Smooth muscle cell (in vitro differentiated cells): ENCODE data around the gene C22orf23. TPM values are rescaled to one million over a fixed set of nuclear protein-coding genes. Genes with fewer than 3 reads are reported as not detected.

Source experiments
- DNase-seq: peaks from one replicate; lab custom pipeline; 2025; ENCODE audit not compliant: unreplicated experiment; lab: John Stamatoyannopoulos, UW
- H2AFZ ChIP-seq: fragments of 200-600 bp; sonication (generic); 2 replicates; pipeline ENCODE4 v1.6.0; 2016; ENCODE audit warnings: antibody characterized with exemption, low read depth, mild to moderate bottlenecking
- H3F3A ChIP-seq: fragments of 200-600 bp; sonication (generic); 2 replicates; pipeline ENCODE4 v1.6.0; 2017; ENCODE audit warnings: antibody characterized with exemption, low read depth
- H3K27ac ChIP-seq: fragments of 200-600 bp; sonication (generic); 2 replicates; pipeline ENCODE4 v1.5.1; 2016; ENCODE audit warnings: low read depth, mild to moderate bottlenecking
- H3K27me3 ChIP-seq: fragments of 200-600 bp; sonication (generic); 2 replicates; pipeline ENCODE4 v1.6.1; 2016; ENCODE audit warnings: low read depth, mild to moderate bottlenecking
- H3K36me3 ChIP-seq: fragments of 200-600 bp; sonication (generic); 2 replicates; pipeline ENCODE4 v1.5.1; 2016; ENCODE audit warnings: low read depth
- H3K4me1 ChIP-seq: fragments of 200-600 bp; sonication (generic); 2 replicates; pipeline ENCODE4 v1.5.1; 2016; ENCODE audit warnings: low read depth
- H3K4me2 ChIP-seq: fragments of 200-600 bp; sonication (generic); 2 replicates; pipeline ENCODE4 v1.6.0; 2016; ENCODE audit warnings: mild to moderate bottlenecking
- H3K4me3 ChIP-seq: fragments of 200-600 bp; sonication (generic); 2 replicates; pipeline ENCODE4 v1.5.1; 2016; ENCODE audit warnings: mild to moderate bottlenecking
- H3K79me2 ChIP-seq: fragments of 200-600 bp; sonication (generic); 2 replicates; pipeline ENCODE4 v1.6.0; 2016; ENCODE audit warnings: low read depth, mild to moderate bottlenecking
- H3K9ac ChIP-seq: fragments of 200-600 bp; sonication (generic); 2 replicates; pipeline ENCODE4 v1.6.0; 2016; ENCODE audit warnings: low read depth
- H3K9me3 ChIP-seq: fragments of 200-600 bp; sonication (generic); replicated peaks from 2 replicates; pipeline ENCODE4 v1.5.1; 2016; ENCODE audit warnings: low read depth
- H4K20me1 ChIP-seq: fragments of 200-600 bp; sonication (generic); 2 replicates; pipeline ENCODE4 v1.6.0; 2016; ENCODE audit warnings: low read depth
- WGBS: methylation state at CpG from one replicate; pipeline ENCODE4 v1.1.7; 2016; ENCODE audit warnings: low lambda C conversion rate; 5-methylcytosine and 5-hydroxymethylcytosine counted together
- polyA plus RNA-seq: library from polyadenylated mRNA; unstranded; fragments of >200 nt; fragmentation: Nextera tagmentation; extraction: Ambion mirVana; gene quantifications from 2 replicates; pipeline ENCODE4 v1.2.1, GENCODE V29; 2016
- total RNA-seq: library from RNA; depleted of rRNA; stranded (reverse); fragments of >200 nt; gene quantifications from 2 replicates; pipeline ENCODE4 v1.2.3, GENCODE V29; 2014
- TF ChIP-seq, protein P1 (sequence below): fragments of 200-600 bp; sonication (generic); IDR thresholded peaks from 2 replicates; pipeline ENCODE4 v1.5.1; 2017; ENCODE audit warnings: borderline replicate concordance, mild to moderate bottlenecking, antibody characterized with exemption; ENCODE audit not compliant: insufficient read depth, poor library complexity, severe bottlenecking

Gene C22orf23
- total and polyA plus RNA-seq, 2 experiments from 2014 or later = 0.18 to 2.4 TPM

DNA sequence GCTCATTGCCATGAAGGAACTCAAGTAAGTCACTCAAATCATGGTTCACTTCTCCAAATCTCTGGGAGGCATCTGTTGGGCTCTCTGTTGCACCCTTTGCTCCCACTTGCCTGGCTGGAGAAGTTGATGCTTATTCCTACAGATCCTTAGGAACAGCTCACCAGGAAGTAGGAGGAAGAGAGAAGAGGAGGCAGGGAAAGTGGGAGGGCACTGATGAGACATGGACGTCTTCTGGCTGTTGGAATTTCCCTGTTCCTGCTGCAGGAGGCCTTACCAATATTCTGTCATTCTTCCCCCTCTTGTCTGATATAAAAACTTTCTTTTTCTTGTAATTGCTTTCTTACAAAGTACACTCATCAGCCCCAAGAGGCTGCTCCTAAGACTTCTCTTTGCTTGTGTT lies 13.7 kb upstream of the C22orf23 start:
- Histone ChIP-seq H3K27ac (no peak overlapping the region), H3K79me2 (no peaks in the 10 kb centered on the region), H3F3A (peaks cover 3% of the 10 kb centered on the region), H3K27me3 (no peaks in the 10 kb centered on the region), H2AFZ (no peak overlapping the region), H3K9ac (no peak overlapping the region), H3K4me1 (peaks cover 13% of the 10 kb centered on the region), H3K36me3 (no peaks in the 10 kb centered on the region), H3K9me3 (no peaks in the 10 kb centered on the region), H4K20me1 (peaks cover 17% of the 10 kb centered on the region), H3K4me2 (no peak overlapping the region), H3K4me3 (no peak overlapping the region)
- WGBS = 65% methylated on average over 1 of the region's 1 CpG
- DNase-seq = no peak
- TF ChIP-seq, protein P1, sequence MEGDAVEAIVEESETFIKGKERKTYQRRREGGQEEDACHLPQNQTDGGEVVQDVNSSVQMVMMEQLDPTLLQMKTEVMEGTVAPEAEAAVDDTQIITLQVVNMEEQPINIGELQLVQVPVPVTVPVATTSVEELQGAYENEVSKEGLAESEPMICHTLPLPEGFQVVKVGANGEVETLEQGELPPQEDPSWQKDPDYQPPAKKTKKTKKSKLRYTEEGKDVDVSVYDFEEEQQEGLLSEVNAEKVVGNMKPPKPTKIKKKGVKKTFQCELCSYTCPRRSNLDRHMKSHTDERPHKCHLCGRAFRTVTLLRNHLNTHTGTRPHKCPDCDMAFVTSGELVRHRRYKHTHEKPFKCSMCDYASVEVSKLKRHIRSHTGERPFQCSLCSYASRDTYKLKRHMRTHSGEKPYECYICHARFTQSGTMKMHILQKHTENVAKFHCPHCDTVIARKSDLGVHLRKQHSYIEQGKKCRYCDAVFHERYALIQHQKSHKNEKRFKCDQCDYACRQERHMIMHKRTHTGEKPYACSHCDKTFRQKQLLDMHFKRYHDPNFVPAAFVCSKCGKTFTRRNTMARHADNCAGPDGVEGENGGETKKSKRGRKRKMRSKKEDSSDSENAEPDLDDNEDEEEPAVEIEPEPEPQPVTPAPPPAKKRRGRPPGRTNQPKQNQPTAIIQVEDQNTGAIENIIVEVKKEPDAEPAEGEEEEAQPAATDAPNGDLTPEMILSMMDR = no peak

DNA sequence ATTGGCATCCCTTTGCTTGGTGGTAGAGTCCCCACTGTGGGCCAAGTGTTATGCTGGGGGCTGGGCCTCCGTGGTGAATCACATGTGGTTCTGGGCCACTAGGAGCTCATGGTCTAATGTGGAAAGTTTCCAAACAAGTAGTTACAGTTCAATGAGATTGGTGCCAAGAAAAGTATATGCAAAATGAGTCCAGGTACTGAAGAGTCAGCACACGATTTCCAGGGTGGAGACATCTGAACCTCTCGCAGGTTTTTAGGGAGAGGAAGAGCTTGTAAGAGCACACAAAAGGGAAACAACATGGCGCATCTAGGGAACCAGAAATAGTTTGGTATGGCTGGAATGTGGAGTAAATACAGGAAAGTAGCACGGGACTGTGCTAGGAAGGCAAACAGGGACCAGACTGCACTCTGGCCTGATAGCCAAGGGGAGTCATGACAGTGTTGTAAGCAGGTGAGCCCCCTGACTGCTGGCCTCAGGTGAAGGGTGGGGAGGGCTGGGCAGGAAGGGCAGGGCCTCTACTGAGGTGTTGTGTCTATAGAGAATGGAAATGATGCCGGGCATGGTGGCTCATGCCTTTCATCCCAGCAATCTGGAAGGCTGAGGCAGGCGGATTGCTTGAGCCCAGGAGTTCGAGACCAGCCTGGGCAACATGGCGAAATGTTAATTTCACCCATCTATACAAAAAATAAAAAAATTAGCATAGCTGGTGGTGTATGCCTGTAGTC lies 12.7 kb upstream of the C22orf23 start:
- no peak overlapping the region for H3K27ac ChIP-seq
- TF ChIP-seq, protein P1 = no peak

DNA sequence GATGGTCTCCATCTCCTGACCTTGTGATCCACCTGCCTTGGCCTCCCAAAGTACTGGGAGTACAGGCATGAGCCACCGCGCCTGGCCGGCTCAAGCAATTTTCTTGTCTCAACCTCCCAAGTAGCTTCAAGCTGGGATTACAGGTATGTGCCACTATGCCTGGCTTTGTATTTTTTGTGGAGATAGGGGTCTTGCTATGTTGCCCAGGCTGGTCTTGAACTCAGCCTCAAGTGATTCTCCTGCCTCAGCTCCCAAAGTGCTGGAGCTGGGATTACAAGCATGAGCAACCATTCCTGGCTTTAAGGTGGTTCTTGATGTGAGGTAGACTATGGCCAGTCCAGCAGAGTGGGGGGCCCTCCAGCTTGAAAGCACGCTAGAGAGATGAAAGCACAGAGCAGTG lies 7.7 kb upstream of the C22orf23 start:
- Histone ChIP-seq H3K27me3 (no peaks in the 10 kb centered on the region), H3F3A (peaks cover 3% of the 10 kb centered on the region), H3K9me3 (no peaks in the 10 kb centered on the region), H3K4me2 (no peak overlapping the region), H3K9ac (no peak overlapping the region), H3K79me2 (no peaks in the 10 kb centered on the region), H3K27ac (no peak overlapping the region), H2AFZ (no peak overlapping the region), H3K4me3 (no peak overlapping the region), H4K20me1 (peaks cover 8% of the 10 kb centered on the region), H3K4me1 (no peaks in the 10 kb centered on the region), H3K36me3 (no peaks in the 10 kb centered on the region)
- no peak for DNase-seq
- WGBS = 95% methylated on average over 4 of the region's 4 CpGs
- TF ChIP-seq, protein P1 = no peak

More for the DNA sequence above, 12.7 kb upstream of the C22orf23 start:
- H3K4me1 ChIP-seq = peaks cover 13% of the 10 kb centered on the region
- no peak overlapping the region for H2AFZ ChIP-seq
- WGBS = 88% methylated on average over 9 of the region's 9 CpGs
- H4K20me1 ChIP-seq = peaks cover 17% of the 10 kb centered on the region
- no peak overlapping the region for H3K4me3 ChIP-seq
- H3K79me2 ChIP-seq = no peaks in the 10 kb centered on the region
- no peak for DNase-seq
- H3K9ac ChIP-seq = no peak overlapping the region
- no peaks in the 10 kb centered on the region for H3K36me3 ChIP-seq
- peaks cover 3% of the 10 kb centered on the region for H3F3A ChIP-seq
- H3K9me3 ChIP-seq = no peaks in the 10 kb centered on the region
- H3K27me3 ChIP-seq = no peaks in the 10 kb centered on the region
- no peak overlapping the region for H3K4me2 ChIP-seq
